Epithelial cell of prostate (primary cell): ENCODE data around the gene MMEL1.
"Not testable (repeated sequence)": the region's sequence is repeated elsewhere in the genome, so short reads cannot be mapped to it uniquely, and the experiment has no call there.

Source experiments
- DNase-seq: peaks from one replicate; pipeline ENCODE4 v3.0.0-alpha.2; 2011; ENCODE audit warnings: low read depth, low spot score
- H3K27ac ChIP-seq: fragments of 450-650 bp; 2 replicates; pipeline ENCODE4 v1.5.1; 2017; ENCODE audit warnings: mild to moderate bottlenecking

The MMEL1 gene

DNA sequence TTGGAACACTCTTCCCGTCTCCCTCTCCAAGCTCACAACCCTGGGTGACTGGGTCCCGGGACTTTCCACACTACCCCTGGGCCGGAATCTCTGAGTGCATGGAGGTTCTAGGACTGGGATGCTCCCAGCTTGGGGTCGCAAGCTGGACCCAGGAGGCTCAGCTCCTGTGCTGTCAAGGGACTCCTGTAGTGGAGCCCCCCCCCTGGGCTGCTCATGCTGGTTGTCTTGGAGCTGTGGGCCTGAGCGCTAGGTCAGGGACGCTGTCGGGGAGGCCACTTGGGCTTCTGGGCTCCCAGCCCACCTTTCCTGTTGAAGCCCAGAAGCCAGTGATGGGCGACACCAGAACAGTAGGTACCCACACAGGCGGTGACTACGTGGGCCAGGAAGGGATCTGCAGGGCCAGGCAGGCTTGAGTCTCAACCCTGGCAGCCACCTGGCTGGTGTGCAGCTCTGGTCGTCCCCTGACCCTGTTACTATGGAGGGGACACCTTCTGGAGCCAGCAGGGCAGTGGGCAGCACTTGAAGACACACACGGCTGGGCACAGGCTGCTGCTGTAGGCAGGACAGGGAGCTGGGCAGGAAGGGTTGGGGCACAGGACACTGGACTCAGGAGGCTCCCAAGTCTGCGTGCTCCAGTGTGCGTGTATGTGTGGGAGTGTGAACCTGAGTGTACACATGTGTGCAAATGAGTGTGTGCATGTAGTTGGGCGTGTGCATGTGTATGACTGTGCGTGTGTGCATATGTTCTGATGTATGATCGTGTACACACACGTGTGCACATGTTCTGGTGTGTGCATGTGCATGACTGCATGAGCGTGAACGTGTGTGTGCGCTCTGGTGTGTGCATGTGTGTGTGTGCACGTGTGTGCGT lies 3.0 kb downstream of the MMEL1 start:
- DNase-seq: no peak
- H3K27ac ChIP-seq: no peak overlapping the region

DNA sequence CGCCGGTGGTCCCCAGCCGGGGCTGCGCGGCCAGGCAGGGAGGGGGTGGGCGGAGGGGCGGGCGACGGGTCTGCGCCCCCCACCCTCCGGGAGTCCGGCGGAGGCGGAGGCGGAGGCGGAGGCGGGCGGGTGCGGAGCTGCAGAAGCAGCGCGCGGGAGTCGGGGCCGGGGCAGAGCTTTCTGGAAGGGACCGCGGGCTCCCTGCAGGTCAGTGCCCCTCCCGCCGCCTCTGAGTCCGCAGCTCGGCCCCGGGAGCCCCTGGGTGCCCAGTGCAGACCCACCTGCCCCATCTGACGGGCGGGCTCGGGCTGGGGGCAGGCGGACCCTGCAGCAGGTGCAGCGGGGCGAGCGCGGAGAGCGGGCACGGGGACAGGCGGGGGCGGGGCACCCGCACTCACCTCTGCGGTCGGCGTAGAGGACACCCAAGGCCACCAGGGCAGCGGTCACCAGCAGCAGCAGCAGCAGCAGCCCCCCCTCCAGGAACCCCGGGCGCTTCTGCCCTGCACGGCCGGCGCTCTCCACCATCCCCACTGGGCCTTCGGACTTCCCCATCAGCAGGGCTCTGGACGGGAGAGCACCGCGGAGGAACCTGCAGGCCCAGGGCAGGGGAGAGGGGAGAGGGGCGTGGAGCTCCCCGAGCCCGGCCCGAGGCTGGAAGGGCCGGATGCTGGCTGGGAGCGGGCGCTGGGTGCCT lies 3.7 kb downstream of the MMEL1 start:
- no peak for DNase-seq

DNA sequence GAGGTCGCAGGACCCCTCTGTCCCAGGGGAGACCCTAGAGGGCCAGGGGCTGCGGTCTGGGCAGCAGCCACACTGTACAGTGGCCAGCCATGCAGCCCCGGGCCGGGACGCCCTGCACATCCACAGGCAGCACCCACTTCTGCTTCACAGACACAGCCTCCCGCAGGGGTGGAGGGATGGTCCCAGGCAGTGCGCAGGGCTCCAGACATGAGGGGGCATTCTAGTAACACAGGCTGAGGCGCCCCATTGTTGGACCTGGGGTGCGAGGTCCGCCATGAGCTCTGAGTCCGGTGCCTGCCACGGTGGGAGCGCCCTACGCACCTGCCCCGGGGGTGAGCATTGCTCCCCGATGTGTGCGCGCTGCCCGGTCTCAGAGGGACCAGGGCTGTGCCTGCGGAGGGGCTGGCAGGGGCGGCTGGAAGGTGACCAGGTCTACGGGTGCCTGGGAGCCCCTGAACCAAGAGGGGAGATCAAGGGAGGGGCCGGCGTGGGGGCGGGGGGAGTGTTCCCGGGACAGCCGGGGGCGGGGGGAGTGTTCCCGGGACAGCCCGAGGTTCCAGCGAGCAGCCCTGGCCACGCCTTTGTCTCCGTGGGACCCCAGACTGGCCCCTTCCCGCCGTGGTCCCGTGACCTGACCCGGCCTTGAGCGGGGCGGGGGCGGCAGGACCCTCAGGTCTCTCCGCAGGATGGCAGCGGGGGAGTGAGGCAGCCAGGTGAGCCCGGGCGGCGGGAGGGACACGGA lies 4.5 kb downstream of the MMEL1 start:
- no peak overlapping the region for H3K27ac ChIP-seq
- no peak for DNase-seq

More for the DNA sequence above, 3.7 kb downstream of the MMEL1 start:
- H3K27ac ChIP-seq: no peak overlapping the region

DNA sequence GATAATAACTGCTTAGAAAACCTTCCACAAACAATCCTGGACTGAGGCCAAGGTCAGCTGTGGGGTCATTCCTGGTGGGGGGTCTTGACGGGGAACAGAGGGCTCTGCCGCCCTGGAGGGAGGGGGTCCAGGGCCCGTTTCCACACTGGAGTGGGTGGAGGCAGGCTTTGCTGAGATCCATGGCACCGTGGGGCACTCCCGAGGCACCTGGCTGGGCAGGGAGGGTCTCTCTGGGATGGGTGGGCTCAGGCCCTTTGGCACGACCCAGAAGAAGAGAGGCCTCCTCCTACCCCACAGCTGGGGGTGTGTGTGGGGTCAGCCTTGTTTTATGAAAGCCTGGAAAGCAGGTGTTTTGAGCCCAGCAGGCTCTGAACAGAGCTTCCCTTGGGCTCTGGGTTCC lies 5.1 kb downstream of the MMEL1 start:
- no peak for DNase-seq
- H3K27ac ChIP-seq: no peak overlapping the region

DNA sequence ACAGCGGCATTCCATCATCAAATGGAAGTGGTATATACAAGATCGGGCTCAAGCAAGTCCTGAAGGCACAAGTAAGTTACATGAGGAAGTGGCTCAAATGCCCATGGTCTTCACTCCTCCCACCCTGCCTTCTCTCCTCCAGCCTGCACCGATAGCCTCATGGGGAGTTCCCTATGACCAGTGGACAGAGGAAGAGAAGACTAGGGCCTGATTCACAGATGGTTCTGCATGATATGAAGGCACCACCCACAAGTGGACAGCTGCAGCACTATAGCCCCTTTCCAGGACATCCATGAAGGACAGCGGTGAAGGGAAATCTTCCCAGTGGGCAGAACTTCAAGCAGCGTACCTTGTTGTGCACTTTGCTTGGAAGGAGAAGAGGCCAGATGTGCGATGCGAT lies 7.1 kb downstream of the MMEL1 start:
- H3K27ac ChIP-seq, DNase-seq: not testable (repeated sequence)

DNA sequence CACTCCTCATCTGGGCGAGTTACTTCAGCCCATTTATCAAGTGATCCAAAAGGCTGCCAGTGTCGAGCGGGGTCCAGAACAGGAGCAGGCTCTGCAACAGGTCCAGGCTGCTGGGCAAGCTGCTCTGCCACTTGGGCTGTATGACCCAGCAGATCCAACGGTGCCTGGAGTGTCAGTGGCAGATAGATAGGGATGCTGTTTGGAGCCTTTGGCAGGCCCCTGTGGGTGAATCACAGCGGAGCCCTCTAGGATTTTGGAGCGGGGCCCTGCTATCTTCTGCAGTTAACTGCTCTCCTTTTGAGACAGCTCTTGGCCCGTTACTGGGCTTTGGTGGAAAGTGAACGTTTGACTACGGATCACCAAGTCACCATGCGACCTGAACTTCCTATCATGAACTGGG lies 7.5 kb downstream of the MMEL1 start:
- H3K27ac ChIP-seq: no peak overlapping the region
- DNase-seq: no peak

DNA sequence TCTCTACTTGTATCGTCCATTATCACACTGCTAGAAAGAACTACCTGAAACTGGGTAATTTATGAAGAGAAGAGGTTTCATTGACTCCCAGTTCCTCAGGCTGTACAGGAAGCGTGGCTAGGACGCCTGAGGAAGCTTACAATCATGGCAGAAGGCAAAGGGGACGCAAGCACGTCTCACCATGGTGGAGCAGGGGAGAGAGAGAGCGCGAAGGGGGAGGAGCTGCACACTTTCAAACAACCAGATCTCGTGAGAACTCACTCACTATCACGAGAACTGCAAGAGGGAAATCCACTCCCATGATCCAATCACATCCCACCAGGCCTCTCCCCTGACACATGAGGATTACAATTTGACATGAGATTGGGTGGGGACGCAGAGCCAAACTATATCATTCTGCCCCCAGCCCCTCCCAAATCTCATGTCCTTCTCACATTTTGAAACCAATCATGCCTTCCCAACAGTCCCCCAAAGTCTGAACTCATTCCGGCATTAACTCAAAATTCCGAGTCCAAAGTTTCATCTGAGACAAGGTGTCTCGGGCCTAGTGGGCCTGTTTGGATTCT lies 8.0 kb downstream of the MMEL1 start:
- H3K27ac ChIP-seq: no peak overlapping the region
- no peak for DNase-seq

DNA sequence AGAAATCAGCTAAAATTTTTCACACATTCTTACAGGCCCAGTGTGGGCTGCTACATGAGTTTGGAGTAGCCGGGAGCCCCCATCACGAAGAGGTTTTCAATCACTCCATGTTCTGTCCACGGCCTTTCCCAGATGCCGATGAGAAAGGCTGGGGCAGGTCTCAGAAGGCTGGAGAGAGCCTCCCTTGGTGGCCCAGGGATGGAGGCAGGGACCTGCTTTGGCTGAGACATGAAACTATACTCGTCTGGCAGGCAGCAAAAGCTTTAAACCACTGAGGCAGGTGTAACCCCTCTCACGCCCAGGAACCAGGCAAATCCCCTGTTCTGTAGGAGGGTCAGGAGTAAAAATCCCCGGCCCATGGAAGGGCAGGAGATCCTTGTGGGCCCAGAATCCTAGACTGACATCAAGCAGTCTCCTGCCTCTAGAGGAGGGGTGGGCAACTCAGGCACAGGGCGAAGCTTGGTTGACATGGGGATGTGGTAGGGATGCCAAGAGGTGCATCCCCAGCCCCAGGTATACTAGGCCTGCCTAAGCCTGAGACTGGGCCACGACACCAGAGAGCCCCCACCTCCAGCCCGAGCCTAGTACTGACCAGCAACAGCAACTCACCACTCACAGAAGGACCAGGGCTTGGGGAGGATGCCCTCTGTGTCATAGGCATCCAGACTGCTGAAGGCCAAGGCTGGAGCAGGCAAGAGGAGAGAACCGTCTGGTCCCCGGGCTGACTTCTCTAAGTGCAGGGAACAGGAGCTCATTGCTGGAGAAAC lies 9.1 kb downstream of the MMEL1 start:
- no peak for DNase-seq
- H3K27ac ChIP-seq: no peak overlapping the region

DNA sequence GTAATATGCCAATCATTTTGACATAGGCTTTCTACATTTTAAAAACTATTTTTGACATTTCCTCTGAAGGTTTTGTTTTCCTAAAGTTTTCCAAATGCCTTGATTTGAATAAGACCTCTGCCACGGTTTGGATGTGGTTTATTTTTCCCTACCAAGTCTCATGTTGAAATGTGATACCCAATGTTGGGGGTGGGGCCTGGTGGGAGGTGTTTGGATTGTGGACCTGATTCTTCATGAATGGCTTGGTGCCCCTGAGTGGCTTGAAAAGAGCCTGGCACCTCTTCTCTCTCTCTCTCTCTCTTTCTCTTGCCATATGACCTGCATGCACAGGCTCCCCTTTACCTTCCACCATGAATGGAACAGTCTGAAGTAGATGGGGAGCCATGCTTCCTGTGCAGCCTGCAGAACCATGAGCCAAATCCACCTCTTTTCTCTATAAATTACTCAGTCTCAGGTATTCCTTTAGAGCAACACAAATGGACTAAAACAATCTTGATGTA lies 14.8 kb downstream of the MMEL1 start:
- H3K27ac ChIP-seq: no peak overlapping the region
- DNase-seq: no peak

DNA sequence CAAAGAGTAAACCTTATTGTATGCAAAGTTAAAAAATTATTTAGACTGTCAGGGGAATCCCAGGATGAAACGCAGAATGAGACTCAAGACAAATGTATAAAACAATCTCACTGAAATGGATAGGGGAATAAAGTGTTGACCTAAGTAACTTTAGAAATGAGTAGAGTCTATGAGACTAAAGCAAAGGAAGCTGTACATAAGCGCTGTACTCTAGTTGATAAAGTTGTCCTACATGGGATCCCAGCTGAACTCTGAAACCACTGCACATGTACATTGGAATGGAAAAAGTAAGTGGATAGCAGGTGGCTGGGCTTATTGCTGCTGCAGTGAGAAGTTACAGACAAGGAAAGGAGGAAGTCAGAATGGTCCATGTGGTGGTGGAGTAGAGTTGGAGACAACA lies 18.7 kb downstream of the MMEL1 start:
- H3K27ac ChIP-seq: no peak overlapping the region
- DNase-seq: no peak

DNA sequence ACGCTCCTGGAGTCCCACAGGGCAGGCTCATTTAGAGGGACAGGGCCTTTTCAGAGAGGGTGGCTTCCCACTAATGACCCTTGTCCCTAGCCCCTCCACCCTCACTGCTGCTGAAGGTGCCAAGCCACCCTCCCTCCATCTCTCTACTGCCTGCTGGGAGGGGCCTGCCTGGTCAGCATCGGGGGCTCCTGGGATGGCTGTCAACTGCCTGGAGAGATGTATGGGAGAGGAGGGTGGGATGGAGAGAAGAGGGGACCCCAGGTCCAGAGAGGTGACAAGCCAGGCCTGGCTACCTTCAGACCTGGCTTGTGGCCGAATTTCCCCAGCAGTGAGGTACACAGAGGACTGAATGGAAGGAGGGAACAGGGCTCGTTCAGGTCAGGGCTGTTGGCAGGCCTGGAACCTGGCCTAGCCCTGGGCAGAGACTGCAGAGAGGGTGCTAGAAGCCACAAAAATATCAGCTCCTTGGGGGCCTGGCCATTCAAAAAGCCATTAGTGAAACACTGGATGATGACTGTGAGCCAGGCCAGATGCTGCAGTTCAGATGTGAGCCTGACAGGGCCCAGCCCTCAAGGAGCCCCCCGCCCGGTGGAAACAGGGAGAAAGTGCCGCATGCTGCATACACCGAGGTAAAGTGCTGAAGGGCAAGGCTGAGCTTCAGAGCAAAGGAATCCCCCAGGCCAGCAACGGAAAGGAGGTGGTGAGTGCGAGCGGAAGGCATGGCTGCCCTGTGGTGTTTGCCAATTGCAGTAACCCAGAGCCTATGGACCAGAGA lies 20.0 kb downstream of the MMEL1 start:
- no peak for DNase-seq
- no peak overlapping the region for H3K27ac ChIP-seq

DNA sequence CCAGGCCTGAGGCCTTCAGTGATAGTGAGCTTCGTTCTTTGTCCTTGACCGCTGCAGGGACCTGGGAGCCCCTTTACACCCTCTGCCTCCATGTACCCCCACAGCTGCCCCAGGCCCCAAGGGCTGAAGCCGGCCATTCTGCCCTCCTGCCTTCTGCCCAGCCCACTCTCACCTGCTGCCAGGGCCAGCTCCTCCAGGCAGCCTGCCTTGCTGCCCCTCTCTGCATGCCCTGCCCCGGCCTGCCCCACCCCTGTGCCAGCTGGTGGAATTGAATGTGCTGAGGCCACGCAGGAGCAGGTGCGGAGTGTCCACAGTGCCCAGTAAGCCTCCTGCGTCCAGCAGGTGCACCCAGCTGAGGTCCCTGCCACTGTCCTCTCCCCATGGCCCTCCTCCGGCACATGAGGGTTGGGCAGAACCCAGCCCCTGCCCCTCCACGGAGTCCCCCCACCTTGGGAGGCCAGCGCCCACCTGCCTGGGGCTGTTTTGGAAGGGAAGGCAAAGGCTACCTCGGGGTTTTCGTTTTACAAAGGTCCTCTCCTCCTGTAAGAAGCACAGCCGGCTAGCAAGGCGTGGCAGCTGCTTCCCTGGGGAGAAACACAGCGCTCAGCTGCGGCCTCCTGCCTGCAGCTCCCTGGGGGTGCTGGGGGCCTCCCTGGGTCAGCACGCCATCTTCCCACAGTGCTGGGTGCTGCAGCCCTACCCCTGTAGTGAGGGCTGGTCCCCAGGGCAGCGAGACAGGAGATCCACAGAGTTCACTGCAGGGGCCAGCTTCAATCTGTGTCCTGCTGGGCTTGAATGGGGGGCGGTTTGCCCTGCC lies 21.0 kb downstream of the MMEL1 start:
- DNase-seq: no peak
- H3K27ac ChIP-seq: no peak overlapping the region

DNA sequence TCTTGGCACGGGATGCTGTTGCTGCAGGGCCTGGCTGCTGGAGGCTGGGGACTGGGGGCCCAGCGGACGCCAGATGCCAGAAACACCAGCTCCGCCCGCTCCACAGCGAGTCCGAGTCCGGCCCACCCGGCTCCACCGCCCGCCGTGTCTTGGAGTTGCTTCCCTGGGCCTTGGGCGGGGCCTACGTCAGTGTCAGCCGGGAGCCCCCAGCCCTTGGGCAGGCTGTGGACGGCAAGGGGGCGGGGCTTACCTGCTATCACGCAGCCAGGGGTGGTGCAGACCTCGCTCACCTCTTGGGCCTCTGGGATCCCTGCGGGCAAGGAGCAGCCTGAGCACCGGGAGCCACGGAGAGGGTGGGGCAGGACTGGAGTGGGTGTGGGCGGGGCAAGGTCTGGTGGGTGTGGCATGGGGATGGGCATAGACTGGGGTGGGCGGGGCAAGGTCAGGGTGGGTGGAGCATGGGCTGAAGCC lies 21.8 kb downstream of the MMEL1 start:
- no peak overlapping the region for H3K27ac ChIP-seq
- no peak for DNase-seq

DNA sequence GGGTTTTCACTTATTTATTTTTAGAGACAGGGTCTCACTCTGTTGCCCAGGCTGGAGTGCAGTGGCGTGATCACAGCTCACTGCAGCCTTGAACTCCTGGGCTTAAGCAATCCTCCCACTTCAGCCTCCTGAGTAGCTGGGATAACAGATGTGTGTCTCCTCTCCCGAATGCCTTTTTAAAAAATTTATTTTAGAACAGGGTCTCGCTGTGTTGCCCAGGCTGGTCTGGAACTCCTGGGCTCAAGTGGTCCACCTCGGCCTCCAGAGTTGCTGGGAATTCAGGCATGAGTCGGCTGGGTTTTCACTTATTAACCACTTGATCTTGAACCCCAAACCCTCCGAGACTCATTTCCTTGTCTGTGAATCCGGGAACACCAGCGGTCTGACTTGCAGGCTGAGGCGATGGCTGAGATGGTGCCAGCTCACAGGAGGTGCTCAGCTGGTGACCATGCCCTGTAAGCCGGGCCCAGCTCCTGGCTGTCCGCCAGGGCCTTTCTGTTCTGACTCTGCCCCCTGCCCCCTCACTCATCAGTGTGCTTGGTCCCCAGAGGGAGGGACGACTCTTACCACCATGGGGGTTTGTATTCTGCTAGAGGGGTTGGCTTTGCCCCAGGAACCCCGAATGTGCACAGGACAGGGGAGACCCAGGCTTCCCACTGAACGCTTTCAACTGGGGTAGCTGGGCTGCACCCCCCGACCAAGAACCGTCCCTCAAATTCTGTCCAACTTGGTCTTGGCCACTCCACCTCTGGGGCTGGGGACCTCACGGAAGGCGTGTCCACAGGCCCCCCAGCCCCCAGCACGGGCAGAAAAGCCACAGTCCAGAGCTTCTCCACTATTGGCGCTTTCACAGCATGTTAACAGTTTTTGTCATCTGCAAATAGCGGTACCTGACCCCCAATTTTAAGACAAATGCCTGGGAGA lies 22.5 kb downstream of the MMEL1 start:
- no peak for DNase-seq
- no peak overlapping the region for H3K27ac ChIP-seq

DNA sequence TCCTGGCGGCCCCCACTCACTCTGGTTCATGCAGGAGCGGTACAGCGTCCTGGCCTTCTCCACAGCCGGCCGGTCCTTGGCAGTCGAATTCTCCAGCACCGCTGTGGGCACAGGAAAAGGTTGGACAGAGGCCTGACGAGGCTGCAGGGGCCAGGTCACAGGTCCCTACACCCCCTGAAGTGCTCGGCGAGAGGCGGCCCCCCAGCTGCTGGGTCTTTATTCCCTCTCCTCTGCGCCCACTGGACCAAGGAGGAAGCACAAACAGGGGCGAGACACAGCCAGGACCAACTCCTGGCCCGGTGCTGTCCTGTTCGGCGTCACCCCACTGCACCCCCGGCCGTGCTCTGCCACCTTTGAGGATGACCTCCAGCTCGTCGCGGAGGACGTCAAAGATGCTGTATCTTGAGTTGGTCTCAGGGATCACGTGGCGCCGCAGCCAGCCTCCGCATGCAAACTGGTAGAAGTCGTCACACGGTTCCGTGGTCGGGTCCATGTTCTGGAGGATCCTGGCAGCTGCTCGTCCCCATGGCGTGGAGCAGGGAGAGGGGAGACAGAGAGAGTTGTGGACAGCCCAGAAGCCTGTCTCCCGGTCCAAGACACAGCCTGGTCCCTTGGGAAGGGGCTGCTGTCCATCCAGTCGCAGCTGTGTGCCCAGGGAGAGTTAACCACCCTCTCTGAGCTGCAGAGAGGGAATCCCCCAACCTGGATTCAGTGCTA lies 23.3 kb downstream of the MMEL1 start:
- H3K27ac ChIP-seq: no peak overlapping the region
- DNase-seq: no peak

DNA sequence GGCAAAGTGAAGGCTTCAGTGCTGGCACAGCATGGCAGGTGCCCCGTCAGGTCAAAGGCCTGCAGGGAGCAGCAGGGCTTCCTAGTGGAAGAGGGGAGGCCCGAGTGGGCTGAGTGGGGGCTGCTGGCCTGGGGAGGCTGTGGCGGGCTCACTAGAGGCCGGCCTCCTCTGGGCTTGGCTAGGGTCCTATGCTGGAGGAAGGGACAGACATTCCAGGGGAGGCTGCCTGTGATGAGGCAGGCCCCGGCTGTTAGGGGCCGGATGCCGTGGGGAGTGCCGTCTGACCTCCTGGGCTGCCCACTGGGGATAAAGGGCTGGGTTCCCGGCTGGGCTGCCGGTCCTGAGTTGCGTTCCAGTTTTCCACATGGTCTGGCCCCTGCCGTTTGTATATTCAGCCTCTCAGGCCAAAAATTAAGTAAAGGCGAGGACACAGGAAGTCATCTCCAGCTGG lies 25.1 kb downstream of the MMEL1 start:
- H3K27ac ChIP-seq: no peak overlapping the region
- DNase-seq: no peak
